Body of pancreas (tissue), 4 donors: ENCODE data around the gene DUSP23.

ENCODE experiments used
- POLR2A ChIP-seq, 3 donors: fragments of 450-650 bp; IDR thresholded peaks; one replicate each; pipeline ENCODE4 v1.6.1; 2016; ENCODE audit warnings: antibody characterized with exemption in 3 of 3, mild to moderate bottlenecking in 2 of 3
- TF ChIP-seq, protein P1 (sequence below), 7 experiments: fragments of 450-650 bp in 4 of 7; fragments of 200-600 bp in 3 of 7; sonication (generic) in 3 of 7; IDR thresholded peaks; one replicate each; pipeline ENCODE4 v1.5.1; 2016 to 2019; ENCODE audit warnings: antibody characterized with exemption in 7 of 7

- TF ChIP-seq, protein P1, sequence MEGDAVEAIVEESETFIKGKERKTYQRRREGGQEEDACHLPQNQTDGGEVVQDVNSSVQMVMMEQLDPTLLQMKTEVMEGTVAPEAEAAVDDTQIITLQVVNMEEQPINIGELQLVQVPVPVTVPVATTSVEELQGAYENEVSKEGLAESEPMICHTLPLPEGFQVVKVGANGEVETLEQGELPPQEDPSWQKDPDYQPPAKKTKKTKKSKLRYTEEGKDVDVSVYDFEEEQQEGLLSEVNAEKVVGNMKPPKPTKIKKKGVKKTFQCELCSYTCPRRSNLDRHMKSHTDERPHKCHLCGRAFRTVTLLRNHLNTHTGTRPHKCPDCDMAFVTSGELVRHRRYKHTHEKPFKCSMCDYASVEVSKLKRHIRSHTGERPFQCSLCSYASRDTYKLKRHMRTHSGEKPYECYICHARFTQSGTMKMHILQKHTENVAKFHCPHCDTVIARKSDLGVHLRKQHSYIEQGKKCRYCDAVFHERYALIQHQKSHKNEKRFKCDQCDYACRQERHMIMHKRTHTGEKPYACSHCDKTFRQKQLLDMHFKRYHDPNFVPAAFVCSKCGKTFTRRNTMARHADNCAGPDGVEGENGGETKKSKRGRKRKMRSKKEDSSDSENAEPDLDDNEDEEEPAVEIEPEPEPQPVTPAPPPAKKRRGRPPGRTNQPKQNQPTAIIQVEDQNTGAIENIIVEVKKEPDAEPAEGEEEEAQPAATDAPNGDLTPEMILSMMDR (IDR thresholded peaks at IDR 0.05): no peak
- TF ChIP-seq POLR2A (IDR thresholded peaks at IDR 0.05): no peak
These were observed 40.6 kb downstream of the DUSP23 start for GRCh38 chr1:159821171-159821867.
